Measurements from ENCODE around the gene REXO5. TPM values are rescaled to one million over a fixed set of nuclear protein-coding genes. Genes with fewer than 3 reads are reported as not detected.
"Not testable (repeated sequence)": the region's sequence is repeated elsewhere in the genome, so short reads cannot be mapped to it uniquely, and the experiment has no call there.

REXO5 gene
- total RNA-seq: 1 to 10 TPM; 2.3 to 3.5 TPM
- long read RNA-seq, partial matches to known transcripts: 0 of 1 reads
- long read RNA-seq, other reads (novel, unspliced or antisense): 0 of 1 reads

GRCh38 chr16:20806168-20807050, at the start of gene REXO5, which contains the start of gene ERI2:
Gene REXO5 (plus strand): TSS chr16:20806527. CDS start chr16:20806954, 427 bp downstream.
Gene ERI2 (minus strand): TSS chr16:20806472. CDS start chr16:20806430, 42 bp downstream.
- peak; percentile 96 to 97 for ATAC-seq
- intact Hi-C loops (cut with DNase I): no loop called here
- peak; percentile 92 for DNase-seq

GRCh38 chr16:20760346-20760745, 46.0 kb upstream of the REXO5 start:
- DNase-seq (no peak), ATAC-seq (no peak)
- intact Hi-C loops (cut with DNase I): no loop called here

GRCh38 chr16:20761175-20761574, 45.2 kb upstream of the REXO5 start:
- intact Hi-C loops (cut with DNase I): no loop called here
- no peak for ATAC-seq
- DNase-seq: no peak

- no peak for ATAC-seq
- DNase-seq: no peak
- intact Hi-C loops (cut with DNase I): no loop called here
Observed at GRCh38 chr16:20762404-20763123, 43.8 kb upstream of the REXO5 start.

- intact Hi-C loops (cut with DNase I): no loop called here
- DNase-seq (peak; percentile 37), ATAC-seq (peak; percentile 98 to 99)
Observed at GRCh38 chr16:20763461-20764232, 42.7 kb upstream of the REXO5 start, which contains the start of gene ACSM3. Gene ACSM3 (plus strand): TSS chr16:20764014. CDS start chr16:20770035, 6,021 bp downstream.

- intact Hi-C loops (cut with DNase I); DNase-seq; ATAC-seq: not testable (repeated sequence)
Observed at GRCh38 chr16:20764448-20764847, 41.9 kb upstream of the REXO5 start.

GRCh38 chr16:20765732-20766131, 40.6 kb upstream of the REXO5 start:
- ATAC-seq (no peak), DNase-seq (no peak)
- intact Hi-C loops (cut with DNase I): no loop called here

GRCh38 chr16:20766294-20766693, 40.0 kb upstream of the REXO5 start:
- DNase-seq: no peak
- intact Hi-C loops (cut with DNase I): no loop called here
- no peak for ATAC-seq

GRCh38 chr16:20767577-20767976, 38.8 kb upstream of the REXO5 start:
- DNase-seq (no peak), ATAC-seq (no peak)
- intact Hi-C loops (cut with DNase I): no loop called here

- no peak for DNase-seq
- intact Hi-C loops (cut with DNase I): no loop called here
- ATAC-seq: no peak
Observed at GRCh38 chr16:20768121-20768520, 38.2 kb upstream of the REXO5 start.

- no peak for ATAC-seq
- DNase-seq: no peak
- intact Hi-C loops (cut with DNase I): no loop called here
Observed at GRCh38 chr16:20768818-20769217, 37.5 kb upstream of the REXO5 start.

- intact Hi-C loops (cut with DNase I): no loop called here
- DNase-seq (no peak), ATAC-seq (no peak)
Observed at GRCh38 chr16:20773679-20774078, 32.6 kb upstream of the REXO5 start.

- intact Hi-C loops (cut with DNase I): no loop called here
- peak; percentile 34 to 42 for ATAC-seq
- peak; percentile 21 for DNase-seq
Observed at GRCh38 chr16:20774703-20775362, 31.5 kb upstream of the REXO5 start.

GRCh38 chr16:20781697-20782096, 24.6 kb upstream of the REXO5 start:
- ATAC-seq (no peak), DNase-seq (no peak)
- intact Hi-C loops (cut with DNase I): no loop called here

- intact Hi-C loops (cut with DNase I): no loop called here
- no peak for DNase-seq
- ATAC-seq: no peak
Observed at GRCh38 chr16:20782470-20782869, 23.9 kb upstream of the REXO5 start.

GRCh38 chr16:20784204-20784603, 22.1 kb upstream of the REXO5 start:
- DNase-seq (no peak), ATAC-seq (no peak)
- intact Hi-C loops (cut with DNase I): no loop called here

GRCh38 chr16:20789130-20789529, 17.2 kb upstream of the REXO5 start:
- no peak for ATAC-seq
- intact Hi-C loops (cut with DNase I): no loop called here
- no peak for DNase-seq

GRCh38 chr16:20791923-20792612, 14.3 kb upstream of the REXO5 start:
- DNase-seq (no peak), ATAC-seq (no peak)
- intact Hi-C loops (cut with DNase I): no loop called here
